HG03521 (cell line): Measurements from ENCODE around the gene APRT.
"Not testable (repeated sequence)": the region's sequence is repeated elsewhere in the genome, so short reads cannot be mapped to it uniquely, and the experiment has no call there.

ENCODE experiments used
- ATAC-seq: cut with Tn5 transposase; IDR thresholded peaks from one replicate; pipeline ENCODE4 v1.9.1; 2021; ENCODE audit warnings: mild to moderate bottlenecking, moderate library complexity; ENCODE audit not compliant: unreplicated experiment

The APRT gene

DNA sequence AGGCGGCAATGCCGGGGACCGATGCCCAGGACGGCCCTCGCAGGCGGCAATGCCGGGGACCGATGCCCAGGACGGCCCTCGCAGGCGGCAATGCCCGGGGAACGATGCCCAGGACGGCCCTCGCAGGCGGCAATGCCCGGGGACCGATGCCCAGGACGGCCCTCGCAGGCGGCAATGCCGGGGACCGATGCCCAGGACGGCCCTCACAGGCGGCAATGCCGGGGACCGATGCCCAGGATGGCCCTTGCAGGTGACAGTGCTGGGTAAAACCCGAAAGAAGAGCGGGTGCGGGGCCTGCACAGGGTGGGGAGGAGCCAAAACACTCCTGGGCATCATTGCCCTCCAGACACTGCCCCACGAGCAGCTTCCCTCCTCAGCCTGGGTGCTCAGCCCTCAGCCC is 11.9 kb upstream of the APRT start:
- ATAC-seq, result not testable (repeated sequence)

DNA sequence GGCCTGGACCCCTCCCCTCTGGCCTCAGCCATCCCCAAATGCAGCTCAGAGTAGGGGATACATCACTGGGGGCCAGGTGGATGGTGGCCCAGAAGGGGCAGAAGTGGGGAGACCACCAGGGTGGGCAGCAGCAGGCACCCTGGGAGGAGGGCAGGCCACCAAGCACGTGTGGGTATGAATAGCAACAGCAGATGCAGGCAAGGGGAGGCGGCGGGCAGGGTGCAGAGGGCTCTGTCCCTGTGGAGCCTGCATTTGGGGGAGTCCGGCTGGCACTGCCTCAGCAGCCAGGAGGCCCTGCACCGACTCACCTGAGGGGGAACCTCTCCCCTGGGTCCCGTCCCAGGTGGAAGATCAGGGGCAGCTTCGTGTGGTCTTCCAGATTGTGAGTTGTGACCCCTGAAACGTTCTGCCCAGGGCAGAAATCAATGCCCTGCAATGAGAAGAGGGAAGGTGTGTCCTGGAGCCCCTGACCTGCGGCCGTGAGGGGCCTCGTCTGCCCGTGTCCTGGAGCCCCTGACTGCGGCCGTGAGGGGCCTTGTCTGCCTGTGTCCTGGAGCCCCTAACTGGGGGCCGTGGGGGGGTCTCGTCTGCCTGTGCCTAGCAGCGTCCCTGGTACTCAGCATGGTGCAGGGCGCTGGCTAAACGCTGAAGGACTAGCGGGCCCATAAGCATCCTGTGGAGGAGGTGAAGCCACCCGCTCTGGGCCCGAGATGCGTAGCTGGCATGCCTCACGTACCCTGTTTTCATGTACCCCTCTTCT is 10.7 kb upstream of the APRT start:
- no peak for ATAC-seq

DNA sequence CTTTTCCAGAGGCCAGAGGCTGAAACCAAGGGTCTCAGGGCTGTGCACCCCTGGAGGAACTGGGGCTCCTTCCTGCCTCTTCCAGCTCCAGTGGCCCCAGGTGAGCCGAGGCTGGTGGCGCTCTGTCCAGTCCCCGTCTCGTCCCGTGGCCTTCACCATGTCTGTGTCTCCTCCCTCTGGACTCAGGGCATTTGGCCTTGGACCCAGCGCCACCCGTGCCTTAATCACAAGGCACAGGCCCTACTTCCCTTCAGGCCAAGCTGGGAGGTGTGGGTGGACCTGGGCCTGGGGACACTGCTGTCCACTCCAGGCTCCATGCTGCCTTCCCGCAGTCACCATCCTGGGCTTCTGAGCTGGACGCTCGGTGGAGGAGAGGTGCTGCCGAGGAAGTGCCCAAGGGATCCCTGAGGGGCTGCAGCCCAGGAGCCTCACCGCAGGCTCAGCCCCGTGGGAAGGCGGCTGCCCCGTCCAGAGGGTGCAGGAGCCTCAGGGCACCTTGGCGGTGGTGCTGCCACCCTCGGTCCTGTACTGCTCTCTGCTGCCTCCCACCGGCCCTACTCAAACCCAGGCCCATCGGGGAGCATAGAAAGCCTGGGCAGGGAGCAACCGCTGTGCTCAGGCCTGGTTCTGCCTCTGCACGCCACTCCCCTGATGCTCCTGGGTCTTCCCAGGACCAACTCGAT is 9.6 kb upstream of the APRT start:
- ATAC-seq, result no peak

DNA sequence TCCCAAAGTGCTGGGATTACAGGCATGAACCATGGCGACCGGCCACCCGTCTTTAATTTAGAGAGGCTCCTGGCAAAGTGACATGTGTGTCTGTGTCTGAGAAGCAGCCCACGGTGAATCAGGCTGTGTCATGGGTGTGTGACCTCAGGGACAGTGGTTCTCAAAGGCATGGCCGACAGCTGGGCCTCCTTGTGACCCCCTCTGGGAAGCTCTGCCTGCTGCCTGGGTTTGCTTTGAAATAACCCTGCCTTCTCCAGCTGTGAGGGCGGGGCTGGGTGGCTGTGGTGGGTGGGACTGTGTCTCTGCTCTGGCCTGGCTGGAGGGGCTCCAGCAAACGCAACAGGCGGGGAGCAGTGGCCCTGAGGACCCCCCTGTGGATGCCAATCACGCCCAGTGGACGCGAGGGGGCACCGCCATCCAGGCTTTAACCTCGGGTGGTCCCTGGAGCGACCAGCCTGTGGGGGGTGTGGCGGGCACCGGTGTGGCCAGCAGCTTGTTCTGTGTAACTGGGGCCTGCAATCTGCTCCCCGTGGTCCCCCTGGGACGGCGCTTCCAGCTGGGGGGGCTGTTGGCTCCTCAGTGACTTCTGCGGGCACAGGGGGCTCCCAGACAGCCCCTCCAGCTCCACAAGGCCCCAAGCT is 8.8 kb upstream of the APRT start:
- ATAC-seq, result no peak

DNA sequence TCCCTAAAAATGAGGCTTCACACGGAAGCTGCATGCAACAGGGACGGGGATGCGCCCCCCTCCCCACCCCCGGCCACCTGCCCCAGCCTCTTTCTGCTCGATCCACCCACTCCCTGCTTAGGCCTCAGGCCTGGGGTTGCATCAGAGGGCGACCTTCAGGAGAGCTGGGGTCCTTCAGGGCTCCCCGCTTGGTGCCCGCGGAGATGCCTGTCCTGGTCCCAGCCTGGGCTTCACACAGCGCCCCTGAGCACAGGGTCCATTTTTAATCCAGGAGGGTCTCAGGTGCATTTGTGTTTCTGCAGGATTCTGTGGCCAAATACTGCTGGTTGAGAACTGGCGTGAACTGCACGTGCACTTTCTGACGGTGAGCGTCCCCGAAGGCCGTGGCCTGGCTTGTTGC is 7.4 kb upstream of the APRT start:
- no peak for ATAC-seq

DNA sequence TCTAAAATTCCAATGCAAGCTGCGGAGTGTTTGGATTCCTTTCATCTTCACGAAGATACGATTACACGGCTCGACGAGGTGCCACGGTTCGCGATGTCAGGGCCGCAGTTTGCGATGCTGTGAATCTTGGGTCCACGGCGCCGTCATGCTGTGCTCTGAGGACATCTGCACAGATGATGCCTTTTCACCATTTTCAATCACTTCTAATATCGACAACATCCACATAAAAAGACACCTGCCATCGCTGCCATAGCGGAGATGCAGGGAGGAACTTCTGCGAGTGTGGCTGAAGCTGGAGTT is 6.8 kb upstream of the APRT start:
- no peak for ATAC-seq

DNA sequence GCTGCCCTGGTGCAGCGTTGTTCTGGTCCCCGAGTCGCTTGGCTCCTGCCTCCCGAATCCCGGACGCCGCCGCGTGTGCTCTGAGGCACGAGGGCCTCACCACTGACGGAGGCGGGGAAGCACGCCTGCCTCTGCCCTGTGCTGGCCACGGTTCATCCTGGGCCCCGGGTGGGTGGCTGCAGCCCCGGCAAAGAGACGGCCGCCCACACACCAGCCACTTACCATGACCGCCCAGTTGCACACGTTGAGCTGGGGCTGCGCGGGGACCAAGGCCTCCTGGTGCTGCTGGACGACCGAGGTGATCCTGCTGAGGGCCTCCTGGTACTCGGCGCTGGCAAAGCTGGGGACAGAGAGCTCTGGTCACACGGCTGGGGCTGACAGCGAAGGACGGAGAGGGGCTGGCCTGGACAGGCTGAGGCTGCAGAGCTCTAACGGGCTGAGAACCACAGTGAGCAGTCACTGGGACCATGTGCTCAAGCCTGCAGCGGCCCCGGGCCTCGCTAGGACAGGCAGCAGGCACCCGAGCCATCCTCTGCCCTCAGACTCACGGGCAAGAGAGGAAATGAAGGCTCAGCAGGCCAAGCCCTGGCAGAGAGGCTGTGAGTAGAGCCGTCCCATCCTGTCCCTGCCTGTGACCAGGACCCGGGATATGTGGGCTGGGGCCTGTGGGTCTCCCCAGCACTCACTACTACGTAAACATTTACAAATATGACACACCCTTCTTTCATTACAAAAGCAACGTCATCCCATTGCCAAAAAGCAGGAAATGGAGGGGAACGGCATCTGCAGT is 6.3 kb upstream of the APRT start:
- ATAC-seq, result no peak

DNA sequence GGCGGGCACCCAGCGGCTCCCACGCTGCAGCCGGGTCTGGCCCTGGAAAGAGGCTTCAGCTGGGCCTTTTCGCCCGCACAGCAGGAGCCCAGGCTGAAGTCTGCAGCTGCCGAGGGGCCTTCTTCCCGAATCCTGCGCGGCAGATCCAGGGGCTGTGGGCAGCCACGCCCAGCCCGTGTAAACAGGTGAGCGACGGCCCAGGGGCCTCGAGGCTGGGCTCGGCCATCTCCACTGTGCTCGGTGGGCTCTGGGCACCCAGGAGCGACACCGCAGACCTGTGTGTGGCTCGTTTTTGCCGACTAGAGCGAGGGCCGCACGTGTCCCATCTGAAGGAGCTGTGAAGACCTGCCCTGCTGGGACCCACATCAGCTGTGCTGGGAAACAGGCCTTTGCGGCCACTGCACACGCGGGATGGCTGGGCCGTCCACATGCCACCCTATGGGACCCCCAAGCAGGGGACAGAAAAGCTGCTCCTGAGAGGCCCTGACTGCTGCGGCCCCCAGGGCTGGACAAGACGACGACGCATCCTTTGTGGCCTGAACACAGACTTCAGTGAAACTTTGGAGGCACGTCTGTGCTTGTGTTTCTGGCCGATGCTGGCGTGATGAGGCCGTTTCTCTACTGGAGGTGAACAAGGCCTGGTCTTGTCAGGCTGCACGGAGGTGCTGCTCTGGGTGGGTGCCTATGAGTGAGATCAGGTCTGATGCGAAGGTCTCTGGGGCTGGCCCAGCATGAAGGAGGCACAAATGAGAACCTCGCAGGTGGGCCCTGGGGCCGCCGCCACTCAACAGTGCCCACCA is 5.2 kb upstream of the APRT start:
- ATAC-seq, result no peak

DNA sequence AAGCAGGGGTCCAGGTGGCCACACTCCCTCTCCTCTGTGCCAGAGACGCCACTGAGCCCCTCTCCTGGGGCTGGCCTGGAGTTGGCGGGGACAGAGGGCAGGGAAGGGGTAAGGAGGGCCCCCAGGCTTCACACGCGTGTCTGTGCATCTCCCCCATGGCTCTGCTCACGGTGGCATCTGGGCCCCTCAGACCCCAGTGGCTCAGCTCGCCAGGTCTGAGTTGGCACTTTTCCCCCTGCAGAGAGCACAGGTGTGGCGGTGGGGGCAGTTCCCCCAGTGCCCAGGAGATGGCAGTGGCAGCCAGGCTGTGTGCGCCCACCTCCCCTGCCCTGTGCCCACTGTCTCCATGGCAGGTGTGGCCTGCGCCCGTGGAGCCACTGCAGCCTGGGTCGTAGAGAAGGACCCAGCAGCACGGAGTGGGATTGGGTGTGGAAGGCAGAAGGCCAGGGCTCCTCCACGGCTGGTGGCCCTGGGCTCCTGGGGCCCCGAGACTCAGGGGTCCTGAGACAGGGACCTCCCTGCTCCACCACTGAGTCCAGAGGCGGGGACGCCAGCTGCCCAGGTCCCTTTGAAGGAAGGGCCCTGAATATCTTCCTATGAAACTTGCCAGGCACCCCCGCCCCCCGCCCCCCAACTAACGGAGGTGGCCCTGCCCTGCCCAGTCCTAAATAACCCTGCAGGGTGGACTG is 4.3 kb upstream of the APRT start:
- no peak for ATAC-seq

DNA sequence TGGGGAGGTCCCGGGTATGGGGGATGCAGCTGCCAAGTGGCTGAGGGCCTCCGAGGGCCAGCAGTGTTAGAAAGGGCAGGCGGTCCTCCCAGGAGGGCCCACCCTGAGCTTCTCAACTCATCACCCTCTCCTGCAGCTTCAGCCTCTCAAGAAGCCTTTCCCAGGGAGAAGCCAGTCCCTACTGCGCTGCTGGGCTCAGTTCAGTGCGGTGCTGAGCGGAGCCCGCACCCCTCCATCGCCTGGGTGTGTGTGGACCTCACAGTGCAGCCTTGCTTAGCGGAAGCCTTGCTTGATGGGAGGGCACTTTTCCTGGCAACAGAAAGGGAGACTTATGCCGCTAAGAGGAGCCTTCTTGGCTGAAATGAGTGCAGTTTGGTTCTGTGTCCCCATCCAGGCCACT is 3.5 kb upstream of the APRT start:
- ATAC-seq, result no peak

DNA sequence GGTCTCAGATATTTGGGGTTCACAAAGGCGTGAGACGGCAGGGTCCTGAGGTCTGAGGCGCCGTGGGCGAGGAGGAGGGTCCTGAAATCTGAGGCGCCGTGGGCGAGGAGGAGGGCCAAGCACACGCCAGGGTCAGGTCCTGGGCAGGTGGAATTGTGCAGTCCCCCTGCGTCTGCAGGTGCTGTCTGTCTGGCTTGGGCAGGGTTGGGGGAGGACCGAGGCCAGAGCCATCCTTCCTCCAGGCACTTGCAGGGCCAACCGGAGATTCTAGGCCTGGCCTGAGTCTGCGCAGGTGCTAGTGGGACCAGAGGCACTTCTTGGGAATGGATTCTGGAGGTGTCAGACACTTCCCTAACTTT is 2.4 kb upstream of the APRT start:
- ATAC-seq, result no peak

DNA sequence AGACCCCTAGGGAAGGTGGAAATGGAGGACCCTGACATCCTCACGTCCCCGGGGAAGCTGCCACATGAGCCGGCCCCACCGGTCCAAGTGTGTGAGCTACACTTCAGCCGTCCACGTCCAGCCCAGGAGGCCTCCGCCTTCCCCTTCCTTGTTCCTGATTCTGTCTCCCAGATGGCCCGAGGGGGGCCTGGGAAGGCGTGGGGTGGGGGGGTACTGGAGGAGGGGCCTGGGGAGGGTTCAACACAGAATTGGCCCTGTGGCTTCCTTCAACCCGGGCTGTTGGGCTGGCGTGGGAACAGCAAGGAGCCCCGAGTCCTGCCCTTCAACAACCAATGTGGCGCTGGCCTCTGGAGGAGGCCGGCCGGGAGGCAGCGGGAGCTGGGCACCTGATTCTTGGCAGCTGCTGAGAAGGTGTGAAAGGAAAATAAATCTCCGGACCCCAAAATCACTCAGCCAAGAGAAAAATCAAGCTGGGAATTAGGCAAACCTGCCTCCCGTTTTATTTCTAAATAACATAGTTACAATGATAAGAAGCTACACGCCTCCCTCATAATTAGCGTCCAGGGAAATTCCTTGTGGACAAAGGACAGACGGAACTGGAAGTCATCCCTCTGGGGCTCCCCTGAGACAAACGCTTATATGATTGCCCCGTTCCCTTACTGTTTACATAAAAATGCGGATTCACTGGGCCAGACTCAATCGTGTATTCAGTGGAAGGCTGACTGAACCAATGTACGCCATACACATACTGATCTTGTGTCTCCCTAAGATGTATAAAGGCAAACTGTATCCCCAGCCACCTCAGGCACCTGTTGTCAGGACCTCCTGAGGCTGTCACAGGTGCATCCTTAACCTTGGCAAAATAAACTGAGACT is 1.8 kb upstream of the APRT start:
- no peak for ATAC-seq

DNA sequence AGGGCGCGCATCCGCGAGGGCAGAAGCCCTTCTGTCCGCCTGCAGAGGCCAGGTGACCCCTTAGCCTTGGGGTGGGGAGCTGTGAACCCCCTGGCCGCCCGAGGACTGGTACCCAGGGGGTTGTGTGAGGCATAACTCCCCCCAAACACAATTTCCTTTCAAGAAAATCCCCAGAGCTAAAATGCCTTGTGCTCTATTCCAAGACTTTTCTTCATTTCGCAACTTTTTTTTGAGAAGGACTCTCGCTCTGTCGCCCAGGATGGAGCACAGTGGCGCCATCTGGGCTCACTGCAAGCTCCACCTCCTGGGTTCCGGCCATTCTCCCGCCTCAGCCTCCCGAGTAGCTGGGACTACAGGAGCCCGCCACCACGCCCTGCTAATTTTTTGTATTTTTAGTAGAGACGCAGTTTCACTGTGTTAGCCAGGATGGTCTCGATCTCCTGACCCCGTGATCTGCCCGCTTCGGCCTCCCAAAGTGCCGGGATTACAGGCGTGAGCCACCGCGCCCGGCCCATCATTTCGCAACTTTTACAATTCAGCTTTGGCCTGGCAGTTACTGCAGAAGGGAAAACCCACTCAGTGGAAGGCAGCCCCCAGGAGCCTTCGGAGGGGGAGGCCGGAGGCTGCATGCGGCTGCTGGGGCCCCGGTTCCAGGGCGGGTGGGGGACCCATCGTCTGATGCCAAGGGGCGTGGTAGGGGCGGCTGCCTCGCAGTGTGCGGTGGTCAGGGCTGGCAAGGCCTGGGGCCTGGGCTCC is 963 bp upstream of the APRT start:
- ATAC-seq, result no peak

DNA sequence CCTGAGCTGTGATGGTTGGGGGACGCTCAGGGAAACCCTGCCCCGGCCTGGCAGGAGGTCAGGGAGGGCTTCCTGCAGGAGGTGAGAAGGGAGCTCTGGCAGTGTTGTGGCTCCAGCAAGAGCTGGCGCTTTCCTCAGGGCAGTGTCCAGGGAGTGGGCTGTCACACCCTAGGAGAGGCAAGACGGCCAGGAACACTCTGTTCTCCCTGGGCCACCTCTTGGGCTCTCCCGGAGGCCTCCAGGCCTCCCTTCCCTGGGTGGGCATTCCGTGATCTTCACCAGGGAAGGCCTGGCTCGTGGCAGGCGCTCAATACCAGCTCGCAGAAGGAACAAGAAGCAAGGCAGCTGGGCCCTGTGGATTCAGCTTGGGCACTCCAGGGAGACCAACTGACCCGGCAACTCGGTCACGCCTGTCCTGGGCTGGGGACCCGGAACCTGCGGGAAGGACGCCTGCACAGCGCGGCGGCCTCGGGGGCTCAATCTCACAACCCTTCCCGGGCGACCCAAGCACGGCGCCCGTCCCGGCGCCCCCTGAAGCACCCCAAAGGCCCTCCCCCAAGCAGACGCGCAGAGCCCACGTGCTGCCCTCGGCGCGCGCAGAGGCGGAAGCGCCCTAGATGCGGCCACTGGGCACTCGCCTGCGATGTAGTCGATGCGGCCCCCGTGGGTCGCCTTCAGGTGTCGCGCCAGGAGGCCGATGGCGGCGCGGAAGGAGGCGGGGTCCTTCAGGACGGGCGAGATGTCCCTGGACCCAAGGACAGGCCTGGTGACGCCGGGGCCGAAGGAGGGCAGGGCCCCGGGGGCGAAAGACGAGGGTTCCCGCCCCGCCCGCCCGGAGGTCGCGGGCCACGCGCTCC is 588 bp downstream of the APRT start:
- peak; percentile 47 for ATAC-seq

DNA sequence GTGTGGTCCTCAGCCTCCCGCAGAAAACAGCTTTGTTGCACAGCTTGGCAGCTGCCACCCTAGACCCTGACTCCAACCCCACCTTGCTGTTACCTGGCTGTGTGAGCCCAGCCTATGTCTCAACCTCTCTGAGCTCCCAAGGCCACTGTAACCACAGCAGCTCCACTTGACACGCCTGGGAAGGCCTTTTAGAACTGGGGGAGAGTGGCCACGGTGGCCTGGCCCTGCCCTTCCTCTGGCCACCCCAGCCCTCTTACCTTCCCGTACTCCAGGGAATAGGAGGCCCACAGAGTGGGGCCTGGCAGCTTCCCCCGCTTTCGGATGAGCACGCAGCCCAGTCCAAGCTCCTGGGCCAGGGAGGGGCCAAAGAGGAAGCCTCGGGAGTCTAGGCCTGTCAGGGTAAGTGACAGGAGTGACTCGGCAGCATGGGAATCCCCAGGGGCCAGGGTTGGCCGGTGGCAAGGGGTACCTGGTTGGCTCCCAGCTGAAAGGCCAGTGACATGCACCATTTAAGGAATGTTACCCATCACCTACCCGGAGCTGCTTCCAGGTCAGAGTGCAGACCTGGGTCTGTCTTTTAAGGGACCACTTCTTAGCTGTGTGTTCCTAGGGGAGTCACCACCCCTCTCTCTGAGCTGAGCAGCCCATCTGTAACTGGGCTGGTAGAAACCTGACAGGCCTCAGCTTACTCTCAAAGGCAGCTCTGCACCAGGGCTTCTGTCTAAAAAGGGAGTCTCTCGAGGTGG is 1.4 kb downstream of the APRT start:
- no peak for ATAC-seq

DNA sequence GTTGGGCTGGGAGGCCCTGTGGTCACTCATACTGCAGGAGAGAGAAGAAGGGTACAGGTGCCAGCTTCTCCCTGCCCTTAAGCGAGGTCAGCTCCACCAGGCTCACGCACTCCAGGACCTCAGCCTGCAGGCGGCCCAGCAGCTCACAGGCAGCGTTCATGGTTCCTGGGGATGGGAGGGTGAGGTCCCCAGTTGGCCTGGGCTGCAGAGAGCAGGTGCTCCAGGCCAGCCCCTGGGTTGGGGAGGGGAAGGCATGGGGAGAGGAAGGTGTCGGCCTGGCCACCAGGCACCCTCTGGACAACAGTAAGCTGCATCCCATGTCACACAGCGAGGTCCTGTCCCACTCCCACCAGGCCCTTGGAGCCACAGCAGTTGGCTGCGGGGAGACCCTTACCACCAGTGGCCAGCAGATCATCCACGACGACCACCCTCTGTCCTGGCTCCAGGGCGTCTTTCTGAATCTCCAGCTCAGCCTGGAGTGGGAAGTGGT is 2.0 kb downstream of the APRT start:
- no peak for ATAC-seq
